Left colon (tissue), 2 donors: Measurements from ENCODE around the gene DLST. TPM values are rescaled to one million over a fixed set of nuclear protein-coding genes. Genes with fewer than 3 reads are reported as not detected.
A peak's percentile ranks its signal among the peaks of the same experiment; 100 is the strongest.
"Not testable (repeated sequence)": the region's sequence is repeated elsewhere in the genome, so short reads cannot be mapped to it uniquely, and the experiment has no call there.

ENCODE experiments used
- ATAC-seq: fragments of 200-7000 bp; cut with Tn5 transposase; one replicate; pipeline ENCODE4 v1.9.1; 2020; ENCODE audit warnings: mild to moderate bottlenecking, moderate library complexity
- DNase-seq, 2 donors: peaks; one replicate each; pipeline ENCODE4 v3.0.0-alpha.2; 2020
- intact Hi-C, 2 donors: fragments of 100-400 bp; cut with DNase I in 1 of 2; cut with micrococcal nuclease in 1 of 2; formaldehyde crosslinking; loops; one replicate each; pipeline versions ENCODE4 v1.11.2 to v1.14.0; 2022; cut with DNase I, micrococcal nuclease
- total RNA-seq, 2 donors: library from RNA; stranded (reverse); fragmentation: NEBNext Ultra II Directional; extraction: Animal tissue kit (Norgen Biotek cat#: 25700); gene quantifications; one replicate each; pipeline ENCODE4 v1.2.1, GENCODE V29; 2021
- donor health status: DM: no; HTN: no; CAD: no.
- donor health status: DM: yes; HTN: yes; CAD: no.

DLST gene
- total RNA-seq, 2 donors from 2014 or later = 139 to 142 TPM

- DNase-seq, ATAC-seq, intact Hi-C loops: not testable (repeated sequence)
Observed at GRCh38 chr14:74931744-74932143, 50.0 kb downstream of the DLST start.

- ATAC-seq = no peak
- intact Hi-C loops = no loop called here
- no peak for DNase-seq
Observed at GRCh38 chr14:74932401-74932901, 50.7 kb downstream of the DLST start.

- intact Hi-C loops, DNase-seq, ATAC-seq: not testable (repeated sequence)
Observed at GRCh38 chr14:74932936-74933335, 51.2 kb downstream of the DLST start.

GRCh38 chr14:74934041-74934440, 52.3 kb downstream of the DLST start:
- no peak for DNase-seq
- ATAC-seq = no peak
- intact Hi-C loops = no loop called here

GRCh38 chr14:74934476-74935359, 53.0 kb downstream of the DLST start:
- ATAC-seq (no peak), DNase-seq (no peak)
- intact Hi-C loops = no loop called here

- no peak for DNase-seq
- ATAC-seq = no peak
- intact Hi-C loops = no loop called here
Observed at GRCh38 chr14:74935360-74935680, 53.6 kb downstream of the DLST start.

GRCh38 chr14:74936151-74936550, 54.4 kb downstream of the DLST start:
- intact Hi-C loops = no loop called here
- no peak for DNase-seq

GRCh38 chr14:74936731-74937130, 55.0 kb downstream of the DLST start:
- DNase-seq = no peak
- ATAC-seq = no peak
- intact Hi-C loops = no loop called here

More at GRCh38 chr14:74936151-74936550, 54.4 kb downstream of the DLST start:
- ATAC-seq = no peak

- intact Hi-C loops = no loop called here
- ATAC-seq (no peak), DNase-seq (no peak)
Observed at GRCh38 chr14:74937171-74937570, 55.5 kb downstream of the DLST start.

- intact Hi-C loops = no loop called here
- no peak for ATAC-seq
- DNase-seq = no peak
Observed at GRCh38 chr14:74938531-74939495, 57.1 kb downstream of the DLST start.

GRCh38 chr14:74940956-74941565, 59.3 kb downstream of the DLST start:
- intact Hi-C loops = no loop called here
- ATAC-seq (no peak), DNase-seq (no peak)

GRCh38 chr14:74941676-74942097, 60.0 kb downstream of the DLST start:
- DNase-seq = peak; percentile 55 to 58
- peak; percentile 29 for ATAC-seq
- intact Hi-C loops = no loop called here

GRCh38 chr14:74942181-74942580, 60.5 kb downstream of the DLST start:
- DNase-seq (no peak), ATAC-seq (no peak)
- intact Hi-C loops = no loop called here

- intact Hi-C loops = no loop called here
- ATAC-seq = no peak
Observed at GRCh38 chr14:74942608-74943007, 60.9 kb downstream of the DLST start.

GRCh38 chr14:74945261-74945851, 63.6 kb downstream of the DLST start:
- ATAC-seq (peak; percentile 28), DNase-seq (no peak)
- intact Hi-C loops = loop anchor here in 1 of 2 donors (5.0 kb wide), 1 partner anchor 142 kb away; no protein-coding TSS in a partner anchor

More at GRCh38 chr14:74942608-74943007, 60.9 kb downstream of the DLST start:
- no peak for DNase-seq

- intact Hi-C loops = loop anchor here in 1 of 2 donors (5.0 kb wide), 1 partner anchor 141 kb away; no protein-coding TSS in a partner anchor
- DNase-seq (peak; percentile 65 to 82), ATAC-seq (peak; percentile 68)
Observed at GRCh38 chr14:74945852-74946658, 64.3 kb downstream of the DLST start.

- ATAC-seq (no peak), DNase-seq (no peak)
- intact Hi-C loops = loop anchor here in 1 of 2 donors (5.0 kb wide), 1 partner anchor 141 kb away; no protein-coding TSS in a partner anchor
Observed at GRCh38 chr14:74946659-74947281, 65.1 kb downstream of the DLST start.
